OCI-LY7 (cell line): ENCODE data around the gene KAT2A. TPM values are rescaled to one million over a fixed set of nuclear protein-coding genes. Genes with fewer than 3 reads are reported as not detected.

Experiments
- BruUV-seq: library from RNA; stranded (reverse); fragments of 400-500 nt; replicated peaks from 2 replicates; lab custom pipeline; 2021; lab: Mats Ljungman, UMichigan
- CTCF ChIA-PET: fragments of 300-600 bp; sonication (Branson Sonifier 250); formaldehyde crosslinking; loops from one replicate; lab custom pipeline; 2022; ENCODE audit warnings: antibody characterized with exemption; ENCODE audit not compliant: unreplicated experiment; lab: Charles Lee
- POLR2A ChIA-PET: fragments of 300-600 bp; sonication (Branson Sonifier 250); formaldehyde crosslinking; loops from one replicate; lab custom pipeline; 2022; ENCODE audit warnings: antibody characterized with exemption; lab: Charles Lee
- DNase-seq: peaks from one replicate; pipeline ENCODE4 v3.0.0-alpha.2; 2015; ENCODE audit warnings: low spot score
- H2AFZ ChIP-seq: fragments of 200-600 bp; sonication (generic), shearing (Covaris generic); 2 replicates; pipeline ENCODE4 v1.6.1; 2014; ENCODE audit warnings: mild to moderate bottlenecking, antibody characterized with exemption, low read length, moderate library complexity
- H3K27ac ChIP-seq: fragments of 200-600 bp; sonication (generic); 2 replicates; pipeline ENCODE4 v1.5.1; 2014; ENCODE audit warnings: mixed run types, low read depth, mild to moderate bottlenecking, moderate library complexity, low read length, inconsistent platforms; ENCODE audit not compliant: poor library complexity, severe bottlenecking
- H3K36me3 ChIP-seq: fragments of 200-600 bp; sonication (generic); 2 replicates; pipeline ENCODE4 v1.6.1; 2014; ENCODE audit warnings: mild to moderate bottlenecking, antibody characterized with exemption, low read length, moderate library complexity, mixed read lengths; ENCODE audit not compliant: insufficient read depth
- H3K4me1 ChIP-seq: fragments of 200-600 bp; sonication (generic); 2 replicates; pipeline ENCODE4 v1.5.1; 2014; ENCODE audit warnings: mild to moderate bottlenecking, low read length; ENCODE audit not compliant: insufficient read depth, poor library complexity, severe bottlenecking
- H3K4me2 ChIP-seq: fragments of 200-600 bp; sonication (generic); 2 replicates; pipeline ENCODE4 v1.6.1; 2014; ENCODE audit warnings: mild to moderate bottlenecking, low read length
- H3K4me3 ChIP-seq: fragments of 200-600 bp; sonication (generic); 2 replicates; pipeline ENCODE4 v1.5.1; 2014; ENCODE audit warnings: mild to moderate bottlenecking, low read depth, low read length; ENCODE audit not compliant: poor library complexity, severe bottlenecking
- H3K79me2 ChIP-seq: fragments of 200-600 bp; sonication (generic); 2 replicates; pipeline ENCODE4 v1.6.1; 2016; ENCODE audit warnings: low read depth, mild to moderate bottlenecking, low read length, moderate library complexity, mixed read lengths; ENCODE audit not compliant: insufficient read depth
- H3K9me2 ChIP-seq: fragments of 200-600 bp; sonication (generic); 2 replicates; pipeline ENCODE4 v1.6.1; 2016; ENCODE audit warnings: mild to moderate bottlenecking, low read length, mixed read lengths; ENCODE audit not compliant: insufficient read depth
- H3K9me3 ChIP-seq: fragments of 200-600 bp; sonication (generic); 2 replicates; pipeline ENCODE4 v1.6.1; 2014; ENCODE audit warnings: mild to moderate bottlenecking, mixed run types, low read length, mixed read lengths
- H4K20me1 ChIP-seq: fragments of 200-600 bp; sonication (generic); 2 replicates; pipeline ENCODE4 v1.6.1; 2014; ENCODE audit warnings: mild to moderate bottlenecking, antibody characterized with exemption, low read length, moderate library complexity, mixed read lengths; ENCODE audit not compliant: insufficient read depth
- CTCF ChIP-seq: fragments of 200-600 bp; sonication (generic); conservative IDR thresholded peaks from 2 replicates; pipeline ENCODE4 v1.5.1; 2014; ENCODE audit warnings: mild to moderate bottlenecking, antibody characterized with exemption, low read length, moderate library complexity, mixed read lengths
- EZH2phosphoT487 ChIP-seq: fragments of 200-600 bp; sonication (generic); IDR thresholded peaks from 2 replicates; pipeline ENCODE4 v1.6.1; 2018; ENCODE audit warnings: low read depth, borderline replicate concordance, mild to moderate bottlenecking, mixed run types, antibody characterized with exemption, low read length, moderate library complexity, mixed read lengths
- intact Hi-C: fragments of 100-400 bp; cut with micrococcal nuclease; formaldehyde crosslinking; loops from one replicate; pipeline ENCODE4 v1.10.0; 2022; ENCODE audit not compliant: unreplicated experiment
- total RNA-seq, 2 experiments: library from RNA; depleted of rRNA in 1 of 2; stranded (reverse); fragments of >200 nt in 1 of 2; shearing (Covaris generic) in 1 of 2; gene quantifications; 2 replicates each; pipeline ENCODE4 v1.2.3, GENCODE V29; 2014 to 2022

KAT2A gene
- total RNA-seq, 2 experiments from 2014 or later: 73.0 to 89.8 TPM

GRCh38 chr17:42101513-42102292, 19.5 kb downstream of the KAT2A start:
- DNase-seq: peak; percentile 68
- no peak for TF ChIP-seq EZH2phosphoT487
- peak; percentile 98 for TF ChIP-seq CTCF
- Histone ChIP-seq H3K79me2 (no peaks in the 10 kb centered on the region), H3K9me3 (no peaks in the 10 kb centered on the region), H4K20me1 (no peaks in the 10 kb centered on the region), H3K27ac (no peak overlapping the region), H3K9me2 (no peaks in the 10 kb centered on the region), H3K4me2 (no peak overlapping the region), H3K4me1 (peaks cover 14% of the 10 kb centered on the region), H2AFZ (no peak overlapping the region), H3K36me3 (no peaks in the 10 kb centered on the region), H3K4me3 (no peak overlapping the region)
- POLR2A ChIA-PET: no interaction called here
- CTCF ChIA-PET: no interaction called here
- intact Hi-C loops: loop anchor here (2.0 to 5.0 kb wide), 2 partner anchors 34 to 139 kb away; no protein-coding TSS in a partner anchor
- no TSS peak for BruUV-seq

GRCh38 chr17:42098730-42099399, 22.3 kb downstream of the KAT2A start:
- ChIA-PET POLR2A (no interaction called here), CTCF (interaction anchor here (0.6 to 1.0 kb wide), 2 partner anchors 19 to 44 kb away, joined by 3 to 7 read pairs; no protein-coding TSS in a partner anchor)
- Histone ChIP-seq H2AFZ (no peak overlapping the region), H3K4me1 (peaks cover 14% of the 10 kb centered on the region), H3K9me3 (no peaks in the 10 kb centered on the region), H3K9me2 (no peaks in the 10 kb centered on the region), H4K20me1 (no peaks in the 10 kb centered on the region), H3K4me3 (no peak overlapping the region), H3K79me2 (no peaks in the 10 kb centered on the region), H3K4me2 (no peak overlapping the region), H3K36me3 (no peaks in the 10 kb centered on the region), H3K27ac (no peak overlapping the region)
- BruUV-seq: no TSS peak
- no peak for TF ChIP-seq EZH2phosphoT487
- TF ChIP-seq CTCF: no peak
- no peak for DNase-seq
- intact Hi-C loops: loop anchor here (2.0 kb wide), 1 partner anchor 74 kb away; no protein-coding TSS in a partner anchor
